WI38 (cell line): Measurements from ENCODE around the gene RASAL2.

Experiments
- H3K4me3 ChIP-seq: 2 replicates; pipeline ENCODE4 v1.5.1; 2011; ENCODE audit warnings: low read depth, mild to moderate bottlenecking, control low read depth, low read length
- CTCF ChIP-seq: IDR thresholded peaks from 2 replicates; pipeline ENCODE4 v1.5.1; 2012; ENCODE audit warnings: low read depth, mild to moderate bottlenecking, control low read depth, low read length

The RASAL2 gene

GRCh38 chr1:178487070-178487615 is 393.2 kb downstream of the RASAL2 start:
- no peak for TF ChIP-seq CTCF
- H3K4me3 ChIP-seq = no peak overlapping the region

- H3K4me3 ChIP-seq = no peak overlapping the region
- TF ChIP-seq CTCF = no peak
Measured at GRCh38 chr1:178488393-178488792, 394.5 kb downstream of the RASAL2 start.

GRCh38 chr1:178489399-178489798 is 395.5 kb downstream of the RASAL2 start:
- TF ChIP-seq CTCF = no peak
- no peak overlapping the region for H3K4me3 ChIP-seq

- H3K4me3 ChIP-seq = no peak overlapping the region
- TF ChIP-seq CTCF = no peak
Measured at GRCh38 chr1:178490136-178490535, 396.2 kb downstream of the RASAL2 start.

- no peak overlapping the region for H3K4me3 ChIP-seq
- TF ChIP-seq CTCF = no peak
Measured at GRCh38 chr1:178490967-178491366, 397.1 kb downstream of the RASAL2 start.

- H3K4me3 ChIP-seq = no peak overlapping the region
- no peak for TF ChIP-seq CTCF
Measured at GRCh38 chr1:178491721-178492120, 397.8 kb downstream of the RASAL2 start.

GRCh38 chr1:178492341-178492740 is 398.4 kb downstream of the RASAL2 start:
- no peak for TF ChIP-seq CTCF
- H3K4me3 ChIP-seq = no peak overlapping the region
